ENCODE measurements around the gene TMEM45A.
"Not testable (repeated sequence)": the region's sequence is repeated elsewhere in the genome, so short reads cannot be mapped to it uniquely, and the experiment has no call there.

Gene TMEM45A

DNA sequence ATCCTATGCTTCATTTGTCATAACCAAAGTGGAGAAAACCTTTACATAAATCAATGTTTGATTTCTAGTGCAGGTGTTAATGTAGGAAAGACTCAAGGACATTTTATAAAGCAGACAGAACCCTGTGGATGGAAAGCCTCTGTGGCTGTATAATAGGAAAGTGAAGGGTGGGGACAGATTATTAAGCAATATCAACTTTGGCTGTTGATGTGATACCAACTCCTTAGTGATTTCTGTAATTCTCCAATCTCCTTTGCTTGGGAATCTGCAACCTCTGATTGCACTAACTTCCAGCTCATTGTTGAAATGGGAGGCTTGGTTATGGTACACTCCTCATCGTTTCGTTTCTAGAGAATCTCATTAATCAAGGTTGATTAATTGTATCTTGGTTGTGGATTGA is 87.7 kb downstream of the TMEM45A start:
- no peak for DNase-seq

DNA sequence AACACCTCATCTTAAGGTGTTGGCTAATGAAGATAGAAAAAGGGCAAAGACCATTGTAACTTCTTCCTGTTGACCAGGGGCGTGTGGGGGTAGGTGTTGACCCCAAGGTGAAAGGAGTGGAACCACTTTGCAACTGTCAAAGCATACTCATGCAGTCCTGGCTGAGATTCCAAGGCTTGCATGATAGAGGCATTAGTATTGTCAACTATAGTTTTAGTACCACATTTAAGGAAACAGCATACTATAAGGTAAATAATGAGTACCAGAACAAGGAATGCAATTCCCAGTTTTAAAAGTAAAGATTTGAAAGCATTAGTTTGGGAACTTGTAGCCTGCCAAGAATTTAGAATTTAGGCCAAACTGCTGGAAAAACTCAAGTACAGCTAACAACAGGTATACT is 89.2 kb downstream of the TMEM45A start:
- no peak for DNase-seq

DNA sequence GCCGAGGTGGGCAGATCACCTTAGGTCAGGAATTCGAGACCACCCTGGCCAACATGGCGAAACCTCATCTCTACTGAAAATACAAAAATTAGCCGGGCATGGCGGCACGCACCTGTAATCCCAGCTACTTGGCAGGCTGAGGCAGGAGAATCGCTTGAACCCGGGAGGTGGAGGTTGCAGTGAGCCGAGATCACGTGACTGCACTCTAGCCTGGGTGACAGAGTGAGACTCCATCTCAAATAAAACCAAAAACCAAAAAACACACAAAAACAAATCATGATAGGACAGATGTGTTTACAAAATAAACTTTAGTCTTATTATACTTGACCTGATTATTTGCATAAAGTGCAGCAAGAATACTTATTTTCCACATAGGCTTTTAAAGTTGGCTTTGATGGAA is 89.7 kb downstream of the TMEM45A start:
- DNase-seq = not testable (repeated sequence)

DNA sequence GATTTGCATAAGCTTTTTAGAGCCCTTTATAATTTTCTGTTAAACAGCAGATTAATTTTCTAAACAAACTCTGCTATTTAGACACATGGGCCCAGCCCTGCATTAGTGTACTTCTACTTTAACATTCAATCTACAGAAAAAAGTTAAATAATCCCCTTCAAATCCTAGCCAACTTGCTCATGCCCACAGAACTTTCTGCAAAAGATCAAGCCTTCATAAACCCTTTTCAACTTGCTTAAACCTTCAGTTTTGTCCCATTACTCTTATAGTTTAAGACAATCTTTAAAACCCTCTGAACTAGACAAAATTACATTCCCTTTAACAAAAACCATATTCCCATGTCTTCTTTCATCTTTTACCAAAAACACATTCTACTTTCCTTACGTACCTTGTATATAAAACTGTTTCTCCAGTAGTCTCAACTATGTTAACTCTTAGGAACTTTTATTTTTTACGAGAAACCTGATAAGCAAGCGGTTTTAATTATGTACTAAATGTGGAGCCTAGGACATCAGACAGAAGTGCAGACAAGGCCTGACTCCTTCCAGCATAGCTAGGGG is 91.8 kb downstream of the TMEM45A start:
- DNase-seq = no peak

DNA sequence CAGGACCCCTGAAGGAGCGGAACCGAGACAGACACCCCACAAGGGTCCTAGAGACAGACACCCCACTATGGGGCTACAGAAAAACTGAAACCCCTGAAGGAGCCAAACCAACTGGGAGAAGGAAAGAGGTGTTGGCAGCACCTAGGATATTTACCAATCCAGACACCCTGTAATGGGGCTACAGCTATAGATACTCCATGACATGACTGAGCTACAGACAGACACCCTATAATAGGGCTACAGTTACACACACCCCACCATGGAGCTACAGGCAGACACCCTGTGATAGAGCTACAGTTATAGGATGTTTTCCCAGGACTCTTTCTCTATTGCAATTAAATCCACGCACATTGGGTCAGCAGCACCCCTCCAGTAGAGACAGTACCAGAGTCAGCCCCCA is 94.4 kb downstream of the TMEM45A start:
- no peak for DNase-seq

DNA sequence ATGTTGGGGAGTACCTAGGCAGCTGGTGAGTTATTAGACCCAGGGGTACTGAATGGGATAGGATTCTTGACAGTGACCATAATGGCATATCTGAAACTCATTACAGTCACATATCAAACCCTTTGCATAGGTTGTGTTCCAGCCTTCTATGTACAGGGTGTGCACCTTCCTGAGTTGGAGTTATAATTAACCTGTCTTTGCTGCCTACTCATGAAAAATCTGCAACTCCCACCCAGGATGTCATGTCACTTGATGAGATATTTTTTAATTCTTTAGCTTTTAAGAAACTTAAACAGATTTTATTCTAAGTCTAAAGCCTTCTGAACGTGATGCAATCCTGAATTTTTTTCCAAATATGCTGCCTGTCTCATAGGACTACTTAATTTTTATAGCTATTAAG is 95.8 kb downstream of the TMEM45A start:
- no peak for DNase-seq

DNA sequence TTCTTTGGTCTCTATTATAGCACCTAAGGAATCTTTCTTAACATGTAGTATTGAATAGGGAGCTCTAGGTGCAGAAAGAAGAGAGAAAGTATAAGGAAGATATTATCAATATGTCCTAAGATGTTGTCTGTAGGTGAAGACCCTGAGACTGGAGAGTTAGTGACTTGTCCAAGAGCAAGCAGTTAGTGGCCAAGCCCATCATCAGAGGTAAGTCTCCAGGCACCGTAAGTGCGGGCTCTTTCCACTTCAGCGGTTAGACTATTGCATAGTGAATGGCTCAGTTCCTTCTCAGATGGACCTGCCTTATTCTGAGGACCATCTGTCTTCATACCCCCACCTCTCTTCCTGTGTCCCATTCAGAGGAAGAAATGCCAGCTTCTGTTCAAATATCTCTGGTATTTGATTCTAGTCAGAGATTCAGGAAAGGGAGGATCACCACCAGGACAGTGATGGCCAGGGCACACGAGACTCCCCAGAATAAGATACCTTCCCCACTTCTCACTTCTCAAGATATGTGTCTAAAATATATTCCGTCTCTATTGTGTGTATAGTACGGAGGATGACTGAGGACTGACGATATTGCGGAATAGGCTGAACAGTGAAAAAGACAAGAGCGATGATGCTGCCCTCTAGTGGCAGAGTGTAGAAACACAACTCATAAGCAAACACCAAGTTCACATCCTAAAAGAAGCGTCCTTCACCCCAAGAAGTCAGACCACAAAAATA is 97.9 kb downstream of the TMEM45A start:
- peak; percentile 66 for DNase-seq

DNA sequence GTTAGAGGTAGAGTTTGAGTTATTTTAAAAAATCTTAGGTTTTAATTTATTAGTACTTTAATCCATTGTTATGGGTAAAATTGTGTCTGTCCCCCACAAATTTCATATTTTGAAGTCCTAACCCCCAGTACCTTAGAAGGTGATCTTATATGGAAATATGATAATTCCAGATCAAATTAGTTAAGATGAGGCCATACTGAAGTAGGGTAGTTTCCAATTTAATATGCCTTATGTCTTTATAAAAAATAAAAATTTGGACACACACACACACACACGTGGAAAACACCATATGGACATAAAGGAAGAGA is 98.4 kb downstream of the TMEM45A start:
- no peak for DNase-seq

DNA sequence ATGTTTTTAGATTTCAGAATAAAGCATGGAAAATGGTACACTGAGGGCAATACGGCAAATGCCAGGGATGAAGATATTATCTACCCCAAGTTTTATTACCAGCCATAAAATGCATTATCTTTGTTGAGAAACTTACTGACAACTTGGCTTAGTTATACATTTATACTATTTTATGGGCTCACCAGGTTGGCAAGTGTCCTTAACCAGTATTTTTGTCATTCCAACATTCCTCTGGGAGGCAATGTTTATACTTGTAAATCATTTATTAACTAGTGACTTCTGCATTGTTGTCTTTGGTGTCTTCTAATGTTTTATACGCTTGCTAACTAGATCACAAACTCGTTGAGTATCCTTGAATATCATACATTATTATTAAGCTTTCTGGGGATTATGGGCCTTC is 99.0 kb downstream of the TMEM45A start:
- DNase-seq = no peak

DNA sequence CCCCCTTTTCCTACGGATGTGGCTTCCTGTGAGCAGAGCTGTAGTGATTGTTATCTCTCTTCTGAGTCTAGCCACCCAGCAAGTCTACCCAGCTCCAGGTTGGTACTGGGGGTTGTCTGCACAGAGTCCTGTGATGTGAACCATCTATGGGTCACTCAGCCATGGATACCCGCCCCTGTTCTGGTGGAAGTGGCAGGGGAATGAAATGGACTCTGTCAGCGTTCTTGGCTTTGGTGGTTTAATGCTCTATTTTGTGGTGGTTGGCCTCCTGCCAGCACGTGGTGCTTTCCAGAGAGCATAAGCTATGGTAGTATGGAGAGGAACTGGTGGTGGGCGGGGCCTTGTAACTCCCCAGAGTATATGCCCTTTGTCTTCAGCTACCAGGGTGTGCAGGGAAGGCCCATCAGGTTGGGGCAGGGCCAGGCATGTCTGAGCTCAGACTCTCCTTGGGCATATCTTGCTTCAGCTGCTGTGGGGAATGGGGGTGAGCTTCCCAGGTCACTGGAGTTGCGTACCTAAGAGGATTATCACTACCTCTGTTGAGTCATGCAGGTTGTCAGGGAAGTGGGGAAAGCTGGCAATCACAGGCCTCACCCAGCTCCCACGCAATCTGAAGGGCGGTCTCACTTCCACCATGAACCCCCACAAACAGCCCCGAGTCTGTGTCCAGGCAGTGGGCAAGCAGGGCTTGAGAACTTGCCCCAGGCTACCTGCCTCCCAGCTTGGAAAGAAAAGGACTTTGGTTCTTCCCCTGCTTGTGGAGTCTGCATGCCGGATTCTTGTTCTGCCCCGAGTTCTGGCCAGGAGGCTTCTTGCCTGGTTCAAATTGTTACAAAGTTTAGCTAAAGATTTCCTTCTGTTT is 108.0 kb downstream of the TMEM45A start:
- DNase-seq = no peak

DNA sequence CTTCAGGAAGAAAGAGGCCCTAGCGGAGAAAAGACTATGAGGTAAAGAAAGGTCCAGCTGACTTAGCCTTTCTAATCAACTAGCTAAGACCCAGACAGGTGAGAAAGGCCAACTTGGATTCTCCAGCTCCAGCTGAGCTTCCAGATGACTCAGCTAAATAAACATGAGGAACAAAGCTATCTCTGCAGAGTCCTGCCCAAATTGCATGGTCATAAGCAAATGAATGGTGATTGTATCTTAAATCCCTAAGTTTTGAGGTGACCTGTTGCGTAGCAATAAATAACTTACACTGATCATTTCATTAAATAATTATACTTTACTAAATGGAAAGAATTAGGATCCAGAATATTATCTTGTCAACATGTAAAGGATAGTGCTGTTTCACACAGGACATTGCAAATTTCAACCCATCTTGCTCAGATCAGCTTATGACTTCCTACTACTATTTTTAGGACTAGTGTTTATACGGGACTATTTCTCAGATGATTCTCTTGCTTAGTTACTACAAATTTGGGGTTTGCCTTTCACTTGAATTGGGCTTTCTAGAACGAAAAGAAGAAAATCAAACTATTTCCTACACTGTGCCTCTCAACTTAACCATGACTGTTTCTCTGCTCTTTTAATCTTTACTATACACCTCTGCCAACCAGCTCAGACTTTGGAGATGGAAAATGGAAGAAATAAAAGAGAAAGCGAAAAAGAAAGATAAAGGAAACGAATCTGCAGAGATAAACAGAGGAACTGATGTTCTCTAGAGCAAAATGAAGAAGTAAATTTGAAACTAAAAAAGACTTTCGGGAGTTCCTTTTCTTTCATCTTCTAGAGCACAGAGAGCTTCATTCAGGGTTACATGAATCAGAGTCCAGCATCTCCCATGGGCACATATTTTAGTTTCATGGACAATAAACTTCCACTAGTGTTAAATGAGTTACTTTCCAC is 110.4 kb downstream of the TMEM45A start:
- peak in 1 of 2 experiments; percentile 22 for DNase-seq

DNA sequence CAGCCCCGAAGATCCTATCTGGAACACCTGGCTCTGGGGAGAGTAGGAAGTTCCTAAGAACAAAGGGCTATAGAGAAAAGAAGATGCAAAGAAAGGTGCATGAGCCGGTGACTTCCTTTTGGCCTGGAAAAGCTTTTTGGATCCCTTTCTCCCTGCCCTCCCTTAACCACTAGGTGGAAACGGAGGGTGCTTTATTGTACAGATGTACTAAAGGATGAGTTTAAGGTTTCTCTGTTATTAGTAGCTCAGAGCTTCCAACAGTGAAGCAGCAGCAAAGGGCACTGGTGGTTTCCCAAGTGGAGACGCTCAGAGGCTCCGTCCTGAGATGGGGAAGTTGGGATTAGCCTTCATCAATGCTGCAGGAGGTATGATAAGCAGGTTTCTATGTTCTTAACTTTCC is 111.0 kb downstream of the TMEM45A start:
- DNase-seq = peak; percentile 15 to 44

DNA sequence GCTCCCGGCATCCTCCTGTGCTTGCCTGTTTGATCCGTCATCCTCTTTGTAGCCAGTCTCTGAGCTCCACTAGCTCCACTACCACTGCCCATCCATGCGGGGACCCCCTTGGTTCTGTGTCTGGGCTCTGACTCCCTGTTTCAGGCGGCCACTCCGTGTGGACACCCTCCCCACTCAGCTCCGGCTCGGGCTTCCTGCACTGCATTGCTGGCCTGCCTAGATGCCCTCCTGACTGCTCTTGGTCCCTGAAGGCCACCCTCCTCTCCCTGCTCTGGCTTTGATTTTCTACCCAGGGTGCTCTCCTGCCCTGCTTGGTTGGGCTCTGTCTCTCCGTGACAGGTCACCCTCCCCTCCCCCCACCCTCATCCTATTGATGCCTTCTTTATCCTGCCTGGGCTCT is 112.9 kb downstream of the TMEM45A start:
- no peak for DNase-seq

DNA sequence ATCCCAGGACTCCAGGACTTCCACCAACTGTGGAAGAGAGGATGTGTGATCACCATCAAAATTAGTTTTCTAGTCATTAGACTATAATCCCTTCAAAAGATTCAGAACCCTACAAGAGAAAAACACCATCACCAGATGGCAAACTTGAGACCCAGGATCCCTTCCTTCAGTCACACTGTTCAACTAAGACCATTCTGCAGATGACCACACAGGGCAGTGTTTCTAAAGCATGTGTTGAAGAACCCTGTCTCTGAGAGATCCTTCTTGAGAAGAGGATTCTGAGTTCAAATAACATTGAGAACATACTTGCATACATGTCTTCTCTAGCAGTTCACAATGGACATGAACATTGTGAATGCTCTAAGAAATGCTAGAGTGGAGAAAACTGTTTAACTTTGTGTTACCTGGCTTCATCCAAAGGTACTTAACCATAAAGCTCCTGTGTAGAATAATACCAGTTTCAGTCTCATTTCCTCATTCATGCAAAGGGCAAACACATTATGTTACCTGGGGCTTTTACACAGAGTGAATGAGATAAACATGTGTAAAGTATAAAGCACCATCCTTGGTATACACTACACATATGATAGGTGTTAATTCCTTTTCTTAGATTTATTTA is 114.6 kb downstream of the TMEM45A start:
- no peak for DNase-seq

DNA sequence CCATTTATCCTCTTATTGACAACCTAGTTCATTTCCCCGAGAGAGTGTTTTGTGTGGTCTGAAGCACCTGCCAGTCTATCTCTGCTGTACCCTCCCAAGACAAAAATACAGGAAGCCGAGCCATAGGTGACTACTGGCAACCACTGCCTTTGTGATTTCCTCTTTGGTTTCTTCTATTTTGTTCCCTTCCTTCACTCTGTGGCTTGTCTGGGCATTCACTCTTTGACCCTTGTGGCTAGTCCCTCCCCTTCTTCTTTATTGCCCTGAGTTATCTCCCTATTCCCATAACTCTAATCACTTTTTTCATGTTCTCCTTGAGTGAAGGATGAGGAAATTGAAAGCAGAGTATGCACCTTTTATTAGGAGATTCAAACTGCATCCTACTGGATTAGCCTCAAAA is 116.9 kb downstream of the TMEM45A start, which contains the start of gene ADGRG7:
Gene ADGRG7, plus strand, starts transcription at position 297 of the 400 bp plus-strand sequence. CDS start 256 bp downstream, outside the sequence.
- no peak for DNase-seq

DNA sequence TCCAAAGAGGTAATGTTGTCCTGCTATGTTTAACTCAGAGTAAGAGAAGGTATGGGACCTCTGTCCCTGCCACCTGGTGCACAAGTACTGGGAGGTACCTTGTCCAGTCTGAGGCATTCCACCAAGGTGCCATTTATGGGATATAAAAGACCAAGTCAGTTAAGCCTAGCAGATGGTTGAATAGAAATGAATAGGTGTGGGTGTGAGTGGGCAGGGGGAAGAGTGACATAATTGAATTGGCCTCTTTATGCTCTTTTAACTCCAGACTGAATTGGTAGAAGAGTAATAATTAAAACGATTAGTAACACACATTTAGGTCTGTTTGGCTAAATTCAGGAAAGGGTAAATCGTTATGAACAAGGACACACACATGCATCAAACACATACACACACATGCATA is 117.5 kb downstream of the TMEM45A start:
- DNase-seq = no peak

DNA sequence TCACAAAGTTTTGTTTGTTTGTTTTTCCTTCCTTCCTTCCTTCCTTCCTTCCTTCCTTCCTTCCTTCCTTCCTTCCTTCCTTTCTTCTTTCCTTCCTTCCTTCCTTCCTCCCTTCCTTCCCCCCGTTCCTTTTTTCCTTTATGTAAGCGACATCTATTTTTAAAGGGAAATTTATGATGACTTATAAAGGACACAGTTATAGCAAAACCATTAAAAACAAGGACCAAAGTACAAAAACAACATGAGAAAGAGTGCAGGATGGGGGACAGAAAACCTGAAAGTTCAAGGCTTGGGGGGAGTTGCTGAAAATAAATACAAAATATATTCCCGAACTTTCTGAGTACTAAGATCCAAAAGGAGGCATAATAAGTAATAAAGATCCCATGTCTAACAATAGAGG is 118.8 kb downstream of the TMEM45A start:
- DNase-seq = no peak

DNA sequence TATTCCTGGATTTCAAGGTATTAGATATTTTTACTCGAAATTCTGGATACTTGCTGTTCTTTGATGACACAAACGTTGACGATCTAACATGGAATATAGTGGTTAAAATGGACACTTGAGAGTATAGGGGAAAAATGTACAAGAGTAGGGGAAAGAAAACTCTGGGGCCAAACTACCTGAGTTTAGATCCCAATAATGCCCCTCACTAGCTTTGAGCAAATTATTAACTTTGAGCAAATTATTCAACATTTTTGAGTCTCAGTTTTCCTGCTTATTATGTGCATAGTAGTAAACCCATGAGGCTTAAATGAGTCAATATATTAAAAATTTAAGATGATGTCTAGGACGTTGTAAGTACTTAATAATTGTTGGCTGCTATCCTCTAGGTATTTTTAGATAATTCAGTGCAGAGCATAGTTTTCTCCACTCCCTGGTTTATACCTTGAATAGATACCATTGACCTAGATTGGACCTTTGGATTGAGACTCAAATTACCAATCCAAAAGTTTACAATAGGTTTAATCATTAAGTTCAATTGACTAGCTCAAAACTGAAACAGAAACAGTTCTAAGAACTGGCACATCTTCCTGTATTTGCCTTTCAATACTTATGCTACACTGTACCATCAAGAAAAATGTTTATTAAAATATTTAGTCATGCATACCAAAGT is 121.4 kb downstream of the TMEM45A start:
- DNase-seq = no peak

DNA sequence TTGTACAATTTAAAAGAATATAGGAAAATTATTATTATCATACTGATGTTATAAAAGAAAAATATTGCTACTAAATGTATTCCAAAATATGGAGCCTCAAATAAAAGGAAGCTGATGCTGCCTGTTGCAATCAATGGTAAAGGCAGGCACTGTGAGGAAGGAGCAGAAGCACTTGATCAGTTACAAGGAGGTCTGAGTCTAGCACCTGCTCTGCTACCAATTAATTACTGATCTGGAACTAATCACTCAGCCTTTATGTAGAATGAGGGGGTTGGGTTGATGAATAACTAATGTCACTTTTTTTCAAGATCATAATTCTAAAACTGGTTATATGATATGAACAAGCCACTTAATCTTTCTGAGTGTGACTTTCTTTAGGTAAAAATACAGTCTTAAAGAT is 122.5 kb downstream of the TMEM45A start:
- DNase-seq = no peak

DNA sequence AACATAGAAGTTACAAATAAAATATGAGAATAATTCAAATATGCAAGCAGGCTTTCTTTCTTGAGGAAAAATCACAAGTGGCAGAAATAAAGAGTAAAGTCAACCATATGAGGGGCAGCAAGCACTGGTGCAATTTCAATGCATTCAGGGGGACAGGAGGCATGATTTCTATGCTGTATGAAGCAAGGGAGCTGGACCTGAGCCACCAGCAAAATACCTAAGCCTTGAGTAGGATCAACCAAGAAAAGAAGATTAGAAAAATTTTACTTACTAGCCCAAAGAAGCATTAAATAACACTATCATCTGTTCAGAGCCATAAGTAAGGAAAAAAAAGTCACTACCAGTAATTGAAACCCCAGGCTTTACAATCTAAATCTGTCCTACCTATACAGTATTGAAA is 123.3 kb downstream of the TMEM45A start:
- DNase-seq = no peak

DNA sequence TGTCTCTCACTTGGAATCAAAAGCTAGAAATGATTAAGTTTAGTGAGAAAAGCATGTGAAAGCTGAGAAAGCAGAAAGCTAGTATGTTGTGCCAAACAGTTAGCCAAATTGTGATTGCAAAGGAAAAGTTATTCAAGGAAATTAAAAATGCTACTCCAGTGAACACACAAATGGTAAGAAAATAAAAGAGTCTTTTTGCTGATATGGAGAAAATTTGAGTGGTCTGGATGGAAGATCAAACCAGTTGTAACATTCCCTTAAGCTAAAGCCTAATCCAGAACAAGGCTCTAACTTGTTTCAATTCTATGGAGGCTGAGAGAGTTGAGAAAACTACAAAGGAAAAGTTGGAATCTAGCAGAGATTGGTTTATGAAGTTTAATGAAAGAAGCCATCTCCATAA is 128.8 kb downstream of the TMEM45A start:
- no peak for DNase-seq

All from NCI-H2081 (cell line).